ENCODE measurements around the gene SNTB2. TPM values are rescaled to one million over a fixed set of nuclear protein-coding genes. Genes with fewer than 3 reads are reported as not detected.

The SNTB2 gene
- total and polyA plus RNA-seq, 9 of the 15 experiments (the other 6 are each of a cell fraction or from before 2014, with no cell fraction given): 1.2 to 13.7 (median 5.7) TPM

DNA sequence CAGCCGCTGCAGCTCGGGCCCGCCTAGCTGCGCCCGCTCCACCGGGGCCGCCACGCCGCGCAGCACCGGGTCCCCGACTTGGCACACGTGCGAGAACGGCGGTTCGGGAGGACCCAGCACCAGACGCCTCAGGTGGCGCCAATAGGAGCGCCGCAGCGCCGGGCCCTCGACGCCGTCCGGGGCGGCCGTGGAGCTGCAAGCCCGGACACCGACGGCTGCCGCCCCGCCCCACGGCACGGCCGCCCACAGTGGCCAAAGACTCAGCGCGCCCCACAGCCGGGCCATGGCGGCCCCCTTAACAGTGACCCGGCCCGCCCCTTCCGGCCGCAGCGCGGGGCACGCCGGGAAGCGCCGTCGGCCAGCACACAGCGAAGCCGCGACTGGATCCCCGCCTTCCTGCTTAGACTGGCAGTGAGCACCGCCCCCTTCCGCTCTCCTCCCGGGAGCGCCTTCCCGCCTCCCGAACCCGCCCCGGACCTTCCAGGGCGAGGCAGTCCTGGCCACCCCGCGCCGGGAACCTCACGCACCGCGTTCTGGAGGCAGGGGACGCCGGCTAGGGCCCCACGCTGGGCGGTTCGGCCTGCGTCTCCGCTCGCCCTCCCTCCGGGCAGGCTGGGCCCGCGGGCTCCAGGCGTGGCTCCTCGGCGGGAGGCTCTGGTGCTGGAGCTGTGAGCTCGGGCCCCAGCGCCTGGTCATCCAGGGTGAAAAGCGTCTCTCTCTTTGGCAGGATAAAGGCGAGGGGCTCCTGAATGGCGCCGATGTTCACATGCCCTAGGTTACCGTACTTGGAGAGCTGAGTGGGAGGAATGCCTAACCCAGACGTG, 143.5 kb downstream of the SNTB2 start, which contains the start of gene PDF (continued):
- TF ChIP-seq, protein P1, sequence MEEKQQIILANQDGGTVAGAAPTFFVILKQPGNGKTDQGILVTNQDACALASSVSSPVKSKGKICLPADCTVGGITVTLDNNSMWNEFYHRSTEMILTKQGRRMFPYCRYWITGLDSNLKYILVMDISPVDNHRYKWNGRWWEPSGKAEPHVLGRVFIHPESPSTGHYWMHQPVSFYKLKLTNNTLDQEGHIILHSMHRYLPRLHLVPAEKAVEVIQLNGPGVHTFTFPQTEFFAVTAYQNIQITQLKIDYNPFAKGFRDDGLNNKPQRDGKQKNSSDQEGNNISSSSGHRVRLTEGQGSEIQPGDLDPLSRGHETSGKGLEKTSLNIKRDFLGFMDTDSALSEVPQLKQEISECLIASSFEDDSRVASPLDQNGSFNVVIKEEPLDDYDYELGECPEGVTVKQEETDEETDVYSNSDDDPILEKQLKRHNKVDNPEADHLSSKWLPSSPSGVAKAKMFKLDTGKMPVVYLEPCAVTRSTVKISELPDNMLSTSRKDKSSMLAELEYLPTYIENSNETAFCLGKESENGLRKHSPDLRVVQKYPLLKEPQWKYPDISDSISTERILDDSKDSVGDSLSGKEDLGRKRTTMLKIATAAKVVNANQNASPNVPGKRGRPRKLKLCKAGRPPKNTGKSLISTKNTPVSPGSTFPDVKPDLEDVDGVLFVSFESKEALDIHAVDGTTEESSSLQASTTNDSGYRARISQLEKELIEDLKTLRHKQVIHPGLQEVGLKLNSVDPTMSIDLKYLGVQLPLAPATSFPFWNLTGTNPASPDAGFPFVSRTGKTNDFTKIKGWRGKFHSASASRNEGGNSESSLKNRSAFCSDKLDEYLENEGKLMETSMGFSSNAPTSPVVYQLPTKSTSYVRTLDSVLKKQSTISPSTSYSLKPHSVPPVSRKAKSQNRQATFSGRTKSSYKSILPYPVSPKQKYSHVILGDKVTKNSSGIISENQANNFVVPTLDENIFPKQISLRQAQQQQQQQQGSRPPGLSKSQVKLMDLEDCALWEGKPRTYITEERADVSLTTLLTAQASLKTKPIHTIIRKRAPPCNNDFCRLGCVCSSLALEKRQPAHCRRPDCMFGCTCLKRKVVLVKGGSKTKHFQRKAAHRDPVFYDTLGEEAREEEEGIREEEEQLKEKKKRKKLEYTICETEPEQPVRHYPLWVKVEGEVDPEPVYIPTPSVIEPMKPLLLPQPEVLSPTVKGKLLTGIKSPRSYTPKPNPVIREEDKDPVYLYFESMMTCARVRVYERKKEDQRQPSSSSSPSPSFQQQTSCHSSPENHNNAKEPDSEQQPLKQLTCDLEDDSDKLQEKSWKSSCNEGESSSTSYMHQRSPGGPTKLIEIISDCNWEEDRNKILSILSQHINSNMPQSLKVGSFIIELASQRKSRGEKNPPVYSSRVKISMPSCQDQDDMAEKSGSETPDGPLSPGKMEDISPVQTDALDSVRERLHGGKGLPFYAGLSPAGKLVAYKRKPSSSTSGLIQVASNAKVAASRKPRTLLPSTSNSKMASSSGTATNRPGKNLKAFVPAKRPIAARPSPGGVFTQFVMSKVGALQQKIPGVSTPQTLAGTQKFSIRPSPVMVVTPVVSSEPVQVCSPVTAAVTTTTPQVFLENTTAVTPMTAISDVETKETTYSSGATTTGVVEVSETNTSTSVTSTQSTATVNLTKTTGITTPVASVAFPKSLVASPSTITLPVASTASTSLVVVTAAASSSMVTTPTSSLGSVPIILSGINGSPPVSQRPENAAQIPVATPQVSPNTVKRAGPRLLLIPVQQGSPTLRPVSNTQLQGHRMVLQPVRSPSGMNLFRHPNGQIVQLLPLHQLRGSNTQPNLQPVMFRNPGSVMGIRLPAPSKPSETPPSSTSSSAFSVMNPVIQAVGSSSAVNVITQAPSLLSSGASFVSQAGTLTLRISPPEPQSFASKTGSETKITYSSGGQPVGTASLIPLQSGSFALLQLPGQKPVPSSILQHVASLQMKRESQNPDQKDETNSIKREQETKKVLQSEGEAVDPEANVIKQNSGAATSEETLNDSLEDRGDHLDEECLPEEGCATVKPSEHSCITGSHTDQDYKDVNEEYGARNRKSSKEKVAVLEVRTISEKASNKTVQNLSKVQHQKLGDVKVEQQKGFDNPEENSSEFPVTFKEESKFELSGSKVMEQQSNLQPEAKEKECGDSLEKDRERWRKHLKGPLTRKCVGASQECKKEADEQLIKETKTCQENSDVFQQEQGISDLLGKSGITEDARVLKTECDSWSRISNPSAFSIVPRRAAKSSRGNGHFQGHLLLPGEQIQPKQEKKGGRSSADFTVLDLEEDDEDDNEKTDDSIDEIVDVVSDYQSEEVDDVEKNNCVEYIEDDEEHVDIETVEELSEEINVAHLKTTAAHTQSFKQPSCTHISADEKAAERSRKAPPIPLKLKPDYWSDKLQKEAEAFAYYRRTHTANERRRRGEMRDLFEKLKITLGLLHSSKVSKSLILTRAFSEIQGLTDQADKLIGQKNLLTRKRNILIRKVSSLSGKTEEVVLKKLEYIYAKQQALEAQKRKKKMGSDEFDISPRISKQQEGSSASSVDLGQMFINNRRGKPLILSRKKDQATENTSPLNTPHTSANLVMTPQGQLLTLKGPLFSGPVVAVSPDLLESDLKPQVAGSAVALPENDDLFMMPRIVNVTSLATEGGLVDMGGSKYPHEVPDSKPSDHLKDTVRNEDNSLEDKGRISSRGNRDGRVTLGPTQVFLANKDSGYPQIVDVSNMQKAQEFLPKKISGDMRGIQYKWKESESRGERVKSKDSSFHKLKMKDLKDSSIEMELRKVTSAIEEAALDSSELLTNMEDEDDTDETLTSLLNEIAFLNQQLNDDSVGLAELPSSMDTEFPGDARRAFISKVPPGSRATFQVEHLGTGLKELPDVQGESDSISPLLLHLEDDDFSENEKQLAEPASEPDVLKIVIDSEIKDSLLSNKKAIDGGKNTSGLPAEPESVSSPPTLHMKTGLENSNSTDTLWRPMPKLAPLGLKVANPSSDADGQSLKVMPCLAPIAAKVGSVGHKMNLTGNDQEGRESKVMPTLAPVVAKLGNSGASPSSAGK (IDR thresholded peaks at IDR 0.05): peak; percentile 77
- peak; percentile 32; the same call in 1 of the 2 replicates for TF ChIP-seq JUND (IDR thresholded peaks at IDR 0.05; ENCODE audit: borderline replicate concordance, low read depth, low read length)
- no peak; the same call in 2 of the 3 replicates for TF ChIP-seq JUND (tag; IDR thresholded peaks at IDR 0.05; ENCODE audit: borderline replicate concordance, low read depth, low read length)
- TF ChIP-seq, protein P2, sequence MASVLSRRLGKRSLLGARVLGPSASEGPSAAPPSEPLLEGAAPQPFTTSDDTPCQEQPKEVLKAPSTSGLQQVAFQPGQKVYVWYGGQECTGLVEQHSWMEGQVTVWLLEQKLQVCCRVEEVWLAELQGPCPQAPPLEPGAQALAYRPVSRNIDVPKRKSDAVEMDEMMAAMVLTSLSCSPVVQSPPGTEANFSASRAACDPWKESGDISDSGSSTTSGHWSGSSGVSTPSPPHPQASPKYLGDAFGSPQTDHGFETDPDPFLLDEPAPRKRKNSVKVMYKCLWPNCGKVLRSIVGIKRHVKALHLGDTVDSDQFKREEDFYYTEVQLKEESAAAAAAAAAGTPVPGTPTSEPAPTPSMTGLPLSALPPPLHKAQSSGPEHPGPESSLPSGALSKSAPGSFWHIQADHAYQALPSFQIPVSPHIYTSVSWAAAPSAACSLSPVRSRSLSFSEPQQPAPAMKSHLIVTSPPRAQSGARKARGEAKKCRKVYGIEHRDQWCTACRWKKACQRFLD (CRISPR knock-in tag; IDR thresholded peaks at IDR 0.05): no peak
- no peak for TF ChIP-seq BRD4 (IDR thresholded peaks at IDR 0.05)
- no peak for TF ChIP-seq SMARCC2 (IDR thresholded peaks at IDR 0.05; ENCODE audit: low read depth)

Data from K562 (cell line).